Right lobe of liver (tissue), 6 donors: ENCODE data around the gene ZYG11B. TPM values are rescaled to one million over a fixed set of nuclear protein-coding genes. Genes with fewer than 3 reads are reported as not detected.
"Not testable (repeated sequence)": the region's sequence is repeated elsewhere in the genome, so short reads cannot be mapped to it uniquely, and the experiment has no call there.

Source experiments
- ATAC-seq, 4 donors: fragments of 200-7000 bp; cut with Tn5 transposase; one replicate each; pipeline ENCODE4 v1.9.1; 2020; ENCODE audit warnings: mild to moderate bottlenecking in 4 of 4, moderate library complexity in 4 of 4
- DNase-seq, 3 donors: peaks; one replicate each; pipeline ENCODE4 v3.0.0-alpha.2; 2020
- H3K27ac ChIP-seq, 3 donors: fragments of 200-600 bp; one replicate each; pipeline ENCODE4 v1.8.0; 2022
- H3K27me3 ChIP-seq, 2 donors: fragments of 200-600 bp; one replicate each; pipeline ENCODE4 v1.8.0; 2022
- H3K36me3 ChIP-seq, 4 donors: fragments of 200-600 bp; sonication (generic) in 1 of 4; one replicate each; pipeline versions ENCODE4 v1.5.1 to v1.8.0; 2017 to 2022; ENCODE audit warnings: control low read depth in 1 of 4
- H3K4me1 ChIP-seq, 4 donors: fragments of 200-600 bp; sonication (generic) in 1 of 4; one replicate each; pipeline versions ENCODE4 v1.5.1 to v1.8.0; 2017 to 2022; ENCODE audit warnings: control low read depth in 1 of 4
- H3K4me3 ChIP-seq, 3 donors: fragments of 200-600 bp; one replicate each; pipeline ENCODE4 v1.8.0; 2022
- H3K9me3 ChIP-seq, 4 donors: fragments of 200-600 bp; sonication (generic) in 1 of 4; one replicate each; pipeline versions ENCODE4 v1.5.1 to v1.8.0; 2017 to 2022; ENCODE audit warnings: control low read depth in 1 of 4
- POLR2A ChIP-seq: fragments of 450-650 bp; IDR thresholded peaks from one replicate; pipeline ENCODE4 v1.6.1; 2017; ENCODE audit warnings: antibody characterized with exemption, mild to moderate bottlenecking
- WGBS: methylation state at CpG from one replicate; pipeline ENCODE4 v1.1.6; 2018; ENCODE audit warnings: low coverage, low lambda C conversion rate; ENCODE audit not compliant: insufficient coverage; ENCODE audit errors: missing lambda C conversion rate; 5-methylcytosine and 5-hydroxymethylcytosine counted together
- intact Hi-C, 2 donors: fragments of 100-400 bp; cut with DNase I; formaldehyde crosslinking; loops; one replicate each; pipeline versions ENCODE4 v1.11.2 to v1.14.1; 2022
- total RNA-seq, 6 experiments: library from RNA; depleted of rRNA in 2 of 6; stranded (reverse); fragments of >200 nt in 2 of 6; fragmentation: NEBNext Ultra II Directional in 3 of 6; extraction: Animal tissue kit (Norgen Biotek cat#: 25700) in 3 of 6; gene quantifications; one replicate each; pipeline versions ENCODE4 v1.1.0 to v1.2.4, GENCODE V29; 2016 to 2023
- TF ChIP-seq, protein P1 (sequence below), 4 donors: fragments of 200-600 bp in 3 of 4; fragments of 450-650 bp in 1 of 4; IDR thresholded peaks; one replicate each; pipeline versions ENCODE4 v1.5.1 to v1.8.0; 2016 to 2022; ENCODE audit warnings: antibody characterized with exemption in 4 of 4, mild to moderate bottlenecking in 2 of 4
- donor health status: DM: no; HTN: yes; CAD: no.
- donor health status: DM: no; HTN: no; CAD: no.
- donor health status: DM: no; HTN: no; CAD: no.
- donor health status: DM: no; HTN: yes; CAD: no.
- donor health status: DM: no; HTN: yes; CAD: no.

The ZYG11B gene
- total RNA-seq, 6 experiments from 2014 or later, result 17.7 to 39.2 (median 30.9) TPM

DNA sequence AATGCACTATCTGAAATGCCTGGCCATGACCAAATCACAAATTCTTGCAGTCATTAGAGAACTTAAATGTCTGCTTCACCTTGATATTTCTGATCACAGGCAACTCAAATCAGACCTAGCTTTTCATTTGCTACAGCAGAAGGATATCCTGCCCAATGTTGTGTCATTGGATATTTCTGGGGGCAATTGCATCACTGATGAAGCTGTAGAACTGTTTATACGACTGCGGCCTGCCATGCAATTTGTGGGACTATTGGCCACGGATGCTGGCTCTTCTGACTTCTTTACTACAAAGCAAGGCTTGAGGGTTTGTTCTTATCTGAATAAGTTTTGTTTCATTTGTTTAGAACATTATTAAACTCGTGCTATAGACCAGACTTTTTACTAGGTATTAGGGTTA lies 131.2 kb downstream of the ZYG11B start:
- ATAC-seq (no peak), DNase-seq (no peak)
- 81% methylated on average over 4 of the region's 4 CpGs for WGBS
- TF ChIP-seq POLR2A, result no peak
- TF ChIP-seq, protein P1, sequence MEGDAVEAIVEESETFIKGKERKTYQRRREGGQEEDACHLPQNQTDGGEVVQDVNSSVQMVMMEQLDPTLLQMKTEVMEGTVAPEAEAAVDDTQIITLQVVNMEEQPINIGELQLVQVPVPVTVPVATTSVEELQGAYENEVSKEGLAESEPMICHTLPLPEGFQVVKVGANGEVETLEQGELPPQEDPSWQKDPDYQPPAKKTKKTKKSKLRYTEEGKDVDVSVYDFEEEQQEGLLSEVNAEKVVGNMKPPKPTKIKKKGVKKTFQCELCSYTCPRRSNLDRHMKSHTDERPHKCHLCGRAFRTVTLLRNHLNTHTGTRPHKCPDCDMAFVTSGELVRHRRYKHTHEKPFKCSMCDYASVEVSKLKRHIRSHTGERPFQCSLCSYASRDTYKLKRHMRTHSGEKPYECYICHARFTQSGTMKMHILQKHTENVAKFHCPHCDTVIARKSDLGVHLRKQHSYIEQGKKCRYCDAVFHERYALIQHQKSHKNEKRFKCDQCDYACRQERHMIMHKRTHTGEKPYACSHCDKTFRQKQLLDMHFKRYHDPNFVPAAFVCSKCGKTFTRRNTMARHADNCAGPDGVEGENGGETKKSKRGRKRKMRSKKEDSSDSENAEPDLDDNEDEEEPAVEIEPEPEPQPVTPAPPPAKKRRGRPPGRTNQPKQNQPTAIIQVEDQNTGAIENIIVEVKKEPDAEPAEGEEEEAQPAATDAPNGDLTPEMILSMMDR (IDR thresholded peaks at IDR 0.05), result no peak
- Histone ChIP-seq H3K9me3 (no peaks in the 10 kb centered on the region), H3K4me3 (no peak overlapping the region), H3K27ac (no peak overlapping the region), H3K4me1 (no peaks in the 10 kb centered on the region), H3K36me3 (no peaks in the 10 kb centered on the region), H3K27me3 (no peaks in the 10 kb centered on the region)
- intact Hi-C loops, result no loop called here

DNA sequence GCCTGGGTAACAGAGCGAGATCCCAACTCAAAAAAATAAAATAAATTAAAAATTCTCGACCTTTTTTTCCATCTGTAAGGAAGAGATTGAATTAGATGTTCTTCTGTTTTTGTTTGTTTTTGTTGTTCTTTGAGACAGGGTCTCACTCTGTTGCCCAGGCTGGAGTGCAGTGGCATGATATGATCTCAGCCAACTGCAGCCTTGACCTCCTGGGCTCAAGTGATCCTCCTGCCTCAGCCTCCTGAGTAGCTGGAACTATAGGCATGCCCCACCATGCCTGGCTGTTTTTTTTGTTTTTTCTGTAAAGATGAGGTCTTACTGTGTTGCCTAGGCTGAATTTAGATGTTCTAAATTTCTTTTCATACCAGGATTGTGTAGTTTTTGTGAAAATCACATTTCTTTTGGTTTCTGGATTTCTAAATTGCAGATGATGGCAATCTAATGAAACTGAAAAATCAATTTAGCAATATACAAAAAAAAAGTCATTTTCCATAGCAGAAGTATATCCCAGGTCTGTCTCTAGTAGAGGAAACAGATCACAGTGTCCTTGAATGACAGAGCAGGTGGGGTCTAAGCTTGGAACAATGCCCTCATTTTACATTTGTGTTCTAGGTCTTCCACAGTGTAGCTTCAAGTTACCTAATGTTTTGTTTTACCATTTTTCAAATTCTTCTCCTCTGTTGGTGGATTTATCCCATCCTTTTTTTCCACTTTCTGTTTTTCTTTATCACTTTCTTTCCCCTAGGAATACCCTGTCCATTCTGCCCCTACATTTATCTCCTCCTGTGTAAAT lies 136.6 kb downstream of the ZYG11B start:
- H3K27ac ChIP-seq, result no peak overlapping the region
- no peaks in the 10 kb centered on the region for H3K4me1 ChIP-seq
- H3K9me3 ChIP-seq, result no peaks in the 10 kb centered on the region
- no peak for TF ChIP-seq POLR2A
- TF ChIP-seq, protein P1 (IDR thresholded peaks at IDR 0.05), result no peak
- no peaks in the 10 kb centered on the region for H3K36me3 ChIP-seq
- 88% methylated on average over 1 of the region's 2 CpGs for WGBS
- ATAC-seq (no peak), DNase-seq (no peak)
- intact Hi-C loops, result no loop called here
- no peaks in the 10 kb centered on the region for H3K27me3 ChIP-seq
- H3K4me3 ChIP-seq, result no peak overlapping the region

DNA sequence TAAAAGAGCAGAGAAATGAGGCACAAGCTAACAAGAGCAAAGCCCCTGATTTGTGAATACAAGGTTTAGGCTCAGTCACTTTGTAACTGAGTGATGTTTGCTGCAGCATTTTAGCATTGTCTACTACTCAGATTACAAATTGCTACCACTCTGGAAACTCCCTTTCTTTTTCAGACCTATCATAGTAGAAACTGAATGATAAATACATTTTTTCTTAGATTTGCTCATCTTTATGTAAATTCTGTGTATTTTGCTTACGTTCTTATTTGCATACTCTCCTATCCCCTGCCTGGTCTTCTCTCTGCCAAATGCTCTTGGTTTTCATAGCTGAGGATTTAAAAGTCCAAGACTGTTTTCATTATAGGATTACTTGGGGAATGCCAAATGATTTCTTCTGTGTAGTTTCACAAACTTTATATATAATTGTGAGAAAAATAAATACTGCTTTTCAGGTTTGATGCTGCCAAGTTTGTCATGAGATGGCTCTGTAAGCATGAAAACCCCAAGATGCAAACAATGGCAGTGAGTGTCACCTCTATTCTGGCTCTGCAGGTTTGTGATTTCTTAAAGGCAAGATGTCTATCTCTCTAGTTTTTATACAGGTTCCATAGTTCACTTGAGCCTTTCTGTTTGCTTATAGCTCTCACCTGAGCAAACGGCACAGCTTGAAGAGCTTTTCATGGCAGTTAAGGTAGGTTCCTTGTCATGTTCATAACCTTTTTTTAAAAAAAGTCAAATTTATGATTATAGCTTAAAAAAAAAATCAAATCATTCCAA lies 141.0 kb downstream of the ZYG11B start:
- TF ChIP-seq, protein P1 (IDR thresholded peaks at IDR 0.05), result no peak
- no peak for TF ChIP-seq POLR2A
- WGBS, result 61% methylated on average over 2 of the region's 2 CpGs
- Histone ChIP-seq H3K27ac (no peak overlapping the region), H3K36me3 (no peaks in the 10 kb centered on the region), H3K4me1 (no peaks in the 10 kb centered on the region), H3K9me3 (no peaks in the 10 kb centered on the region), H3K4me3 (no peak overlapping the region), H3K27me3 (no peaks in the 10 kb centered on the region)
- ATAC-seq (no peak), DNase-seq (no peak)
- intact Hi-C loops, result no loop called here

DNA sequence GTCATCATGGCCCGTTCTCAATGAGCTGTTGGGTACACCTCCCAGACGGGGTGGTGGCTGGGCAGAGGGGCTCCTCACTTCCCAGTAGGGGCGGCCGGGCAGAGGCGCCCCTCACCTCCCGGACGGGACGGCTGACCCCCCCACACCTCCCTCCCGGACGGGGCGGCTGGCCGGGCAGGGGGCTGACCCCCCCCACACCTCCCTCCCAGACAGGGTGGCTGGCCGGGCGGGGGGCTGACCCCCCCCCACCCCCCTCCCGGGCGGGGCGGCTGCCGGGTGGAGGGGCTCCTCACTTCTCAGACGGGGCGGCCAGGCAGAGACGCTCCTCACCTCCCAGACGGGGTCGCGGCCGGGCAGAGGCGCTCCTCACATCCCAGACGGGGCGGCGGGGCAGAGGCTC lies 143.5 kb downstream of the ZYG11B start:
- H3K4me1 ChIP-seq, H3K36me3 ChIP-seq, intact Hi-C loops, H3K4me3 ChIP-seq, H3K27me3 ChIP-seq, H3K9me3 ChIP-seq, ATAC-seq, DNase-seq, H3K27ac ChIP-seq: not testable (repeated sequence)
- WGBS, result 98% methylated on average over 8 of the region's 29 CpGs

DNA sequence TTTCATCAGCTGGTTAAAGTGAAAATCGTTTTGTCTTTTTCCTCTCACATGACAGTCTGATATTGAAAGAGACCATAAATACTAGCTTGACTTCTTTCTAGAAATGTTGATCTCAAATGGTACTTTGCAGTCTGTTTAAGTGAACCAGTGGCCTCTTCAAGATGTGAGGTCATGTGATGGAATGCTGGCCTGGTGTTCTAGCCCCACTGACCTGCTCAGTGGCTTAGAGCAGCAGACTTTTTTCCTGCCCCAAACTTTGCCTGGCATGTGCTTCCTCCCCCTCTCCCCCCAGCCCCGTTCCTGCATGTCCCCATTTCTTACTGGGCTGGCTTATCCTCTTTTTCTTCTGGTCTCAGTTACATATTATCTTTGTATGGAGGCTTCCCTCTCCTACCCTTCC lies 150.6 kb downstream of the ZYG11B start:
- Histone ChIP-seq H3K27ac (no peak overlapping the region), H3K36me3 (no peaks in the 10 kb centered on the region), H3K4me3 (no peak overlapping the region), H3K27me3 (no peaks in the 10 kb centered on the region), H3K4me1 (no peaks in the 10 kb centered on the region), H3K9me3 (no peaks in the 10 kb centered on the region)
- no peak for ATAC-seq
- intact Hi-C loops, result no loop called here
- WGBS, result 53% methylated on average over 2 of the region's 2 CpGs
- TF ChIP-seq POLR2A, result no peak
- TF ChIP-seq, protein P1 (IDR thresholded peaks at IDR 0.05), result no peak
- DNase-seq, result no peak
